OCI-LY7 (cell line): ENCODE measurements around the gene CARD11. TPM values are rescaled to one million over a fixed set of nuclear protein-coding genes. Genes with fewer than 3 reads are reported as not detected.

Source experiments
- BruUV-seq: library from RNA; stranded (reverse); fragments of 400-500 nt; replicated peaks from 2 replicates; lab custom pipeline; 2021; lab: Mats Ljungman, UMichigan
- CTCF ChIA-PET: fragments of 300-600 bp; sonication (Branson Sonifier 250); formaldehyde crosslinking; loops from one replicate; lab custom pipeline; 2022; ENCODE audit warnings: antibody characterized with exemption; ENCODE audit not compliant: unreplicated experiment; lab: Charles Lee
- POLR2A ChIA-PET: fragments of 300-600 bp; sonication (Branson Sonifier 250); formaldehyde crosslinking; loops from one replicate; lab custom pipeline; 2022; ENCODE audit warnings: antibody characterized with exemption; lab: Charles Lee
- DNase-seq: peaks from one replicate; pipeline ENCODE4 v3.0.0-alpha.2; 2015; ENCODE audit warnings: low spot score
- H2AFZ ChIP-seq: fragments of 200-600 bp; sonication (generic), shearing (Covaris generic); 2 replicates; pipeline ENCODE4 v1.6.1; 2014; ENCODE audit warnings: mild to moderate bottlenecking, antibody characterized with exemption, low read length, moderate library complexity
- H3K27ac ChIP-seq: fragments of 200-600 bp; sonication (generic); 2 replicates; pipeline ENCODE4 v1.5.1; 2014; ENCODE audit warnings: mixed run types, low read depth, mild to moderate bottlenecking, moderate library complexity, low read length, inconsistent platforms; ENCODE audit not compliant: poor library complexity, severe bottlenecking
- H3K36me3 ChIP-seq: fragments of 200-600 bp; sonication (generic); 2 replicates; pipeline ENCODE4 v1.6.1; 2014; ENCODE audit warnings: mild to moderate bottlenecking, antibody characterized with exemption, low read length, moderate library complexity, mixed read lengths; ENCODE audit not compliant: insufficient read depth
- H3K4me1 ChIP-seq: fragments of 200-600 bp; sonication (generic); 2 replicates; pipeline ENCODE4 v1.5.1; 2014; ENCODE audit warnings: mild to moderate bottlenecking, low read length; ENCODE audit not compliant: insufficient read depth, poor library complexity, severe bottlenecking
- H3K4me2 ChIP-seq: fragments of 200-600 bp; sonication (generic); 2 replicates; pipeline ENCODE4 v1.6.1; 2014; ENCODE audit warnings: mild to moderate bottlenecking, low read length
- H3K4me3 ChIP-seq: fragments of 200-600 bp; sonication (generic); 2 replicates; pipeline ENCODE4 v1.5.1; 2014; ENCODE audit warnings: mild to moderate bottlenecking, low read depth, low read length; ENCODE audit not compliant: poor library complexity, severe bottlenecking
- H3K79me2 ChIP-seq: fragments of 200-600 bp; sonication (generic); 2 replicates; pipeline ENCODE4 v1.6.1; 2016; ENCODE audit warnings: low read depth, mild to moderate bottlenecking, low read length, moderate library complexity, mixed read lengths; ENCODE audit not compliant: insufficient read depth
- H3K9me2 ChIP-seq: fragments of 200-600 bp; sonication (generic); 2 replicates; pipeline ENCODE4 v1.6.1; 2016; ENCODE audit warnings: mild to moderate bottlenecking, low read length, mixed read lengths; ENCODE audit not compliant: insufficient read depth
- H3K9me3 ChIP-seq: fragments of 200-600 bp; sonication (generic); 2 replicates; pipeline ENCODE4 v1.6.1; 2014; ENCODE audit warnings: mild to moderate bottlenecking, mixed run types, low read length, mixed read lengths
- H4K20me1 ChIP-seq: fragments of 200-600 bp; sonication (generic); 2 replicates; pipeline ENCODE4 v1.6.1; 2014; ENCODE audit warnings: mild to moderate bottlenecking, antibody characterized with exemption, low read length, moderate library complexity, mixed read lengths; ENCODE audit not compliant: insufficient read depth
- CTCF ChIP-seq: fragments of 200-600 bp; sonication (generic); conservative IDR thresholded peaks from 2 replicates; pipeline ENCODE4 v1.5.1; 2014; ENCODE audit warnings: mild to moderate bottlenecking, antibody characterized with exemption, low read length, moderate library complexity, mixed read lengths
- EZH2phosphoT487 ChIP-seq: fragments of 200-600 bp; sonication (generic); IDR thresholded peaks from 2 replicates; pipeline ENCODE4 v1.6.1; 2018; ENCODE audit warnings: low read depth, borderline replicate concordance, mild to moderate bottlenecking, mixed run types, antibody characterized with exemption, low read length, moderate library complexity, mixed read lengths
- intact Hi-C: fragments of 100-400 bp; cut with micrococcal nuclease; formaldehyde crosslinking; loops from one replicate; pipeline ENCODE4 v1.10.0; 2022; ENCODE audit not compliant: unreplicated experiment
- total RNA-seq, 2 experiments: library from RNA; depleted of rRNA in 1 of 2; stranded (reverse); fragments of >200 nt in 1 of 2; shearing (Covaris generic) in 1 of 2; gene quantifications; 2 replicates each; pipeline ENCODE4 v1.2.3, GENCODE V29; 2014 to 2022

Gene CARD11
- total RNA-seq, 2 experiments from 2014 or later = 33.8 to 63.5 TPM

- no peaks in the 10 kb centered on the region for H3K9me2 ChIP-seq
- intact Hi-C loops = loop anchor here (5.0 kb wide), 1 partner anchor 190 kb away; no protein-coding TSS in a partner anchor
- BruUV-seq = no TSS peak
- no peaks in the 10 kb centered on the region for H3K79me2 ChIP-seq
- no peaks in the 10 kb centered on the region for H4K20me1 ChIP-seq
- TF ChIP-seq CTCF = no peak
- no peak for TF ChIP-seq EZH2phosphoT487
- ChIA-PET POLR2A (interaction anchor here (0.7 to 1.4 kb wide), 6 partner anchors 12 to 261 kb away, joined by 3 to 5 read pairs (median 3); no protein-coding TSS in a partner anchor), CTCF (interaction anchor here (0.7 kb wide), 1 partner anchor 627 kb away, joined by 3 read pairs; no protein-coding TSS in a partner anchor)
- no peaks in the 10 kb centered on the region for H3K9me3 ChIP-seq
- peak overlapping the region; percentile 65 for H2AFZ ChIP-seq
- peak overlapping the region; percentile 63 for H3K4me3 ChIP-seq
- no peaks in the 10 kb centered on the region for H3K36me3 ChIP-seq
- H3K4me2 ChIP-seq = peak overlapping the region; percentile 95
- peaks cover 67% of the 10 kb centered on the region for H3K4me1 ChIP-seq
- H3K27ac ChIP-seq = peak overlapping the region; percentile 98
- DNase-seq = peak; percentile 48
These were observed 151.1 kb downstream of the CARD11 start for GRCh38 chr7:2892549-2892948.

- Histone ChIP-seq H3K9me2 (no peaks in the 10 kb centered on the region), H3K36me3 (no peaks in the 10 kb centered on the region), H3K4me2 (no peak overlapping the region), H3K4me1 (peaks cover 37% of the 10 kb centered on the region), H4K20me1 (no peaks in the 10 kb centered on the region), H2AFZ (no peak overlapping the region), H3K27ac (no peak overlapping the region), H3K9me3 (no peaks in the 10 kb centered on the region), H3K79me2 (no peaks in the 10 kb centered on the region), H3K4me3 (no peak overlapping the region)
- TF ChIP-seq CTCF (no peak), EZH2phosphoT487 (no peak)
- intact Hi-C loops = loop anchor here (1.0 to 2.0 kb wide), 3 partner anchors 155 to 267 kb away; partner anchors contain the start of gene CARD11
- ChIA-PET POLR2A (interaction anchor here (0.6 to 0.8 kb wide), 2 partner anchors 178 to 290 kb away, joined by 3 read pairs; no protein-coding TSS in a partner anchor), CTCF (interaction anchor here (0.8 kb wide), 1 partner anchor 22 kb away, joined by 4 read pairs; no protein-coding TSS in a partner anchor)
- BruUV-seq = no TSS peak
- no peak for DNase-seq
These were observed 155.9 kb downstream of the CARD11 start for GRCh38 chr7:2887816-2888215.

GRCh38 chr7:2886900-2887299, 156.8 kb downstream of the CARD11 start:
- BruUV-seq = no TSS peak
- no peak overlapping the region for H3K27ac ChIP-seq
- no peaks in the 10 kb centered on the region for H3K9me3 ChIP-seq
- H3K9me2 ChIP-seq = no peaks in the 10 kb centered on the region
- no peak overlapping the region for H2AFZ ChIP-seq
- intact Hi-C loops = loop anchor here (1.0 to 2.0 kb wide), 3 partner anchors 156 to 268 kb away; partner anchors contain the start of gene CARD11
- H3K4me1 ChIP-seq = peaks cover 27% of the 10 kb centered on the region
- no peak overlapping the region for H3K4me2 ChIP-seq
- no peak overlapping the region for H3K4me3 ChIP-seq
- no peak for TF ChIP-seq EZH2phosphoT487
- TF ChIP-seq CTCF = peak; percentile 95
- ChIA-PET CTCF (no interaction called here), POLR2A (no interaction called here)
- H3K36me3 ChIP-seq = no peaks in the 10 kb centered on the region
- H4K20me1 ChIP-seq = no peaks in the 10 kb centered on the region
- peak; percentile 84 for DNase-seq
- no peaks in the 10 kb centered on the region for H3K79me2 ChIP-seq
